Endothelial cell of umbilical vein (primary cell): Measurements from ENCODE around the gene TBC1D13. TPM values are rescaled to one million over a fixed set of nuclear protein-coding genes. Genes with fewer than 3 reads are reported as not detected.

ENCODE experiments used
- BruUV-seq: library from RNA; stranded (reverse); fragments of 400-500 nt; replicated peaks from 2 replicates; lab custom pipeline; 2021; lab: Mats Ljungman, UMichigan
- CTCF ChIA-PET: fragments of 300-600, 350-600 bp; sonication (Branson Sonifier 250); formaldehyde crosslinking; loops from one replicate; lab custom pipeline; 2021; ENCODE audit warnings: antibody characterized with exemption, inconsistent platforms; lab: Charles Lee
- POLR2A ChIA-PET: fragments of 300-600, 350-600 bp; sonication (Branson Sonifier 250); formaldehyde crosslinking; loops from one replicate; lab custom pipeline; 2021; ENCODE audit warnings: antibody characterized with exemption, inconsistent platforms; lab: Charles Lee
- DNase-seq: peaks from one replicate; pipeline ENCODE4 v3.0.0-alpha.2; 2011; ENCODE audit warnings: low read depth, low spot score
- FAIRE-seq: peaks from 2 replicates; lab custom pipeline; 2011; peaks lifted over from hg19 to GRCh38; lab: Jason Lieb, UNC
- H2AFZ ChIP-seq: 2 replicates; pipeline ENCODE4 v1.6.0; 2012; ENCODE audit warnings: low read depth, low read length, control low read depth, inconsistent platforms
- H3K27ac ChIP-seq: 2 replicates; pipeline ENCODE4 v1.5.1; 2011; ENCODE audit warnings: low read depth, mild to moderate bottlenecking, control low read depth, low read length, moderate library complexity; ENCODE audit not compliant: insufficient read depth
- H3K27me3 ChIP-seq, 2 experiments: 2 replicates each; pipeline versions ENCODE4 v1.6.0 to v1.6.1; 2011; ENCODE audit warnings: low read length in 2 of 2, mixed read lengths in 1 of 2; ENCODE audit not compliant: control insufficient read depth in 2 of 2, insufficient read depth in 2 of 2
- H3K36me3 ChIP-seq, 2 experiments: 2 replicates in 1 of 2; 3 replicates in 1 of 2; pipeline ENCODE4 v1.5.1; 2011; ENCODE audit warnings: low read length in 2 of 2, mild to moderate bottlenecking in 1 of 2, moderate library complexity in 1 of 2; ENCODE audit not compliant: control insufficient read depth in 2 of 2, insufficient read depth in 2 of 2; ENCODE audit errors: extremely low read depth in 1 of 2
- H3K4me1 ChIP-seq: 3 replicates; pipeline ENCODE4 v1.5.1; 2011; ENCODE audit warnings: mild to moderate bottlenecking, low read length; ENCODE audit not compliant: control insufficient read depth, insufficient read depth; ENCODE audit errors: extremely low read depth
- H3K4me2 ChIP-seq: 2 replicates; pipeline ENCODE4 v1.6.1; 2011; ENCODE audit warnings: low read length, control low read depth, mixed read lengths; ENCODE audit not compliant: insufficient read depth
- H3K4me3 ChIP-seq, 3 experiments: fragments of 200-600 bp in 1 of 3; sonication (generic), shearing (Covaris generic) in 1 of 3; replicated peaks in 1 of 3; 2 replicates each; pipeline ENCODE4 v1.5.1; 2011 to 2016; ENCODE audit warnings: control low read depth in 3 of 3, low read length in 3 of 3, mild to moderate bottlenecking in 2 of 3, inconsistent platforms in 1 of 3, low read depth in 1 of 3, moderate library complexity in 1 of 3; ENCODE audit not compliant: insufficient read depth in 1 of 3
- H3K79me2 ChIP-seq: 2 replicates; pipeline ENCODE4 v1.6.0; 2012; ENCODE audit warnings: low read length, inconsistent platforms; ENCODE audit not compliant: control insufficient read depth, insufficient read depth
- H3K9ac ChIP-seq: replicated peaks from 2 replicates; pipeline ENCODE3; 2011; ENCODE audit warnings: low read length, control low read depth; ENCODE audit not compliant: insufficient read depth; ENCODE audit errors: extremely low read depth
- H3K9me1 ChIP-seq: replicated peaks from 3 replicates; pipeline ENCODE4 v1.6.0; 2011; ENCODE audit warnings: mild to moderate bottlenecking, low read length; ENCODE audit not compliant: control insufficient read depth, insufficient read depth; ENCODE audit errors: extremely low read depth
- H3K9me3 ChIP-seq: replicated peaks from 2 replicates; pipeline ENCODE4 v1.5.1; 2012; ENCODE audit warnings: low read length, inconsistent platforms; ENCODE audit not compliant: control insufficient read depth, insufficient read depth
- H4K20me1 ChIP-seq: replicated peaks from 2 replicates; pipeline ENCODE3; 2011; ENCODE audit warnings: mild to moderate bottlenecking, low read length; ENCODE audit not compliant: control insufficient read depth, insufficient read depth; ENCODE audit errors: extremely low read depth
- EZH2 ChIP-seq: IDR thresholded peaks from 2 replicates; pipeline ENCODE4 v1.6.1; 2012; ENCODE audit warnings: borderline replicate concordance, low read depth, mild to moderate bottlenecking, moderate library complexity, low read length, inconsistent platforms; ENCODE audit not compliant: severe bottlenecking
- FOS ChIP-seq: IDR thresholded peaks from 2 replicates; pipeline ENCODE4 v1.6.1; 2011; ENCODE audit warnings: mild to moderate bottlenecking, low read length, moderate library complexity, borderline replicate concordance; ENCODE audit not compliant: insufficient read depth
- GATA2 ChIP-seq: IDR thresholded peaks from 2 replicates; pipeline ENCODE4 v1.7.0; 2011; ENCODE audit warnings: low read depth, mild to moderate bottlenecking, moderate library complexity, mixed read lengths, low read length; ENCODE audit not compliant: insufficient read length, insufficient read depth
- JUN ChIP-seq: IDR thresholded peaks from 2 replicates; pipeline ENCODE4 v1.6.1; 2011; ENCODE audit warnings: borderline replicate concordance, low read depth; ENCODE audit not compliant: insufficient read length, insufficient read depth
- MYC ChIP-seq: IDR thresholded peaks from one replicate; pipeline ENCODE4 v1.6.1; 2011; ENCODE audit warnings: mild to moderate bottlenecking, low read depth, low read length
- POLR2A ChIP-seq: IDR thresholded peaks from 2 replicates; pipeline ENCODE4 v1.6.1; 2012; ENCODE audit warnings: low read depth, mild to moderate bottlenecking, control low read depth, low read length
- POLR2AphosphoS5 ChIP-seq: IDR thresholded peaks from 2 replicates; pipeline ENCODE4 v1.6.1; 2012; ENCODE audit warnings: low read depth, mild to moderate bottlenecking, control low read depth, low read length, moderate library complexity; ENCODE audit not compliant: insufficient read depth
- dilution Hi-C: fragments of 300-500 bp; cut with MboI; formaldehyde crosslinking; loops from one replicate; pipeline ENCODE4 v1.15.0; 2019; ENCODE audit warnings: low sequenced_read_pairs; ENCODE audit not compliant: extremely low pct_ligation_motif_present
- intact Hi-C: fragments of 100-400 bp; cut with micrococcal nuclease; formaldehyde crosslinking; loops from one replicate; pipeline ENCODE4 v1.10.0; 2022
- polyA plus RNA-seq, 4 experiments: library from polyadenylated mRNA; depleted of rRNA in 3 of 4; stranded (reverse) in 3 of 4; unstranded in 1 of 4; fragments of >200 nt; gene quantifications; 2 replicates each; pipeline versions ENCODE4 v1.2.1 to v1.2.3, GENCODE V29; 2011 to 2012; ENCODE audit warnings: missing spikeins in 1 of 4
- total RNA-seq: library from RNA; stranded (reverse); gene quantifications from 2 replicates; pipeline ENCODE4 v1.2.3, GENCODE V29; 2021
- TF ChIP-seq, protein P1 (sequence below), 2 donors: IDR thresholded peaks; 1 replicate in 1 of 2; 2 replicates in 1 of 2; pipeline ENCODE4 v1.5.1; 2011; ENCODE audit warnings: low read length in 2 of 2, mild to moderate bottlenecking in 2 of 2, moderate library complexity in 2 of 2, control low read depth in 1 of 2, inconsistent platforms in 1 of 2, low read depth in 1 of 2; ENCODE audit not compliant: insufficient read depth in 1 of 2; ENCODE audit errors: extremely low read depth in 1 of 2
- TF ChIP-seq, protein P2 (sequence below): IDR thresholded peaks from 2 replicates; pipeline ENCODE4 v1.6.1; 2011; ENCODE audit not compliant: insufficient read depth, insufficient read length

The TBC1D13 gene
- total and polyA plus RNA-seq, 2 donors (not counting 3 experiments of a cell fraction or from before 2014, with no cell fraction given), result 35.1 to 41.9 TPM

DNA sequence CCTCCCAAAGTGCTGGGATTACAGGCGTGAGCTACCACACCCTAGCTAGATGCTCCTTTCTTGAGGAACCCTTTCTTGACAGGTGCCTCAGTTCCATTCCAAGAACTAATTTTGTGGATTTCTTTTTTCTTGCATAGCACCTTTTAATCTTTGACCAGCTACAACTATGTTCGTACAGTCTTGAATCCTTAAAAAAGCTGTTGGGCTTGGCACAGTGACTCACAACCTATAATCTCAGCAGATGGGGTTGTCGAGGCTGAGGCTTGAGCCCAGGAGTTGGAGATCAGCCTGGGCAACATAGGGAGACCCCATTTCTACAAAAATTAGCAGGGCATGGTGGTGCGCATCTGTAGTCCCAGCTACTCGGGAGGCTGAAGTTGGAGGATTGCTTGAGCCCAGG, 14.0 kb upstream of the TBC1D13 start:
- no peak for FAIRE-seq
- no peak overlapping the region for H3K9ac ChIP-seq

More for the DNA sequence above, 14.0 kb upstream of the TBC1D13 start:
- no peaks in the 10 kb centered on the region for H3K36me3 ChIP-seq
- BruUV-seq, result no TSS peak
- H3K4me2 ChIP-seq, result no peak overlapping the region
- no peak overlapping the region for H3K4me3 ChIP-seq
- H3K9me1 ChIP-seq, result no peaks in the 10 kb centered on the region
- ChIA-PET CTCF (interaction anchor here (1.2 kb wide), 1 partner anchor 45 kb away, joined by 3 read pairs; the partner anchor contains the start of gene ENDOG), POLR2A (no interaction called here)
- H2AFZ ChIP-seq, result no peak overlapping the region
- no peaks in the 10 kb centered on the region for H3K27me3 ChIP-seq
- H3K9me3 ChIP-seq, result no peaks in the 10 kb centered on the region
- no peak overlapping the region for H3K27ac ChIP-seq
- dilution Hi-C loops, result no loop called here
- peaks cover 7% of the 10 kb centered on the region for H3K4me1 ChIP-seq
- no peak for DNase-seq
- no peaks in the 10 kb centered on the region for H3K79me2 ChIP-seq
- TF ChIP-seq, protein P1, sequence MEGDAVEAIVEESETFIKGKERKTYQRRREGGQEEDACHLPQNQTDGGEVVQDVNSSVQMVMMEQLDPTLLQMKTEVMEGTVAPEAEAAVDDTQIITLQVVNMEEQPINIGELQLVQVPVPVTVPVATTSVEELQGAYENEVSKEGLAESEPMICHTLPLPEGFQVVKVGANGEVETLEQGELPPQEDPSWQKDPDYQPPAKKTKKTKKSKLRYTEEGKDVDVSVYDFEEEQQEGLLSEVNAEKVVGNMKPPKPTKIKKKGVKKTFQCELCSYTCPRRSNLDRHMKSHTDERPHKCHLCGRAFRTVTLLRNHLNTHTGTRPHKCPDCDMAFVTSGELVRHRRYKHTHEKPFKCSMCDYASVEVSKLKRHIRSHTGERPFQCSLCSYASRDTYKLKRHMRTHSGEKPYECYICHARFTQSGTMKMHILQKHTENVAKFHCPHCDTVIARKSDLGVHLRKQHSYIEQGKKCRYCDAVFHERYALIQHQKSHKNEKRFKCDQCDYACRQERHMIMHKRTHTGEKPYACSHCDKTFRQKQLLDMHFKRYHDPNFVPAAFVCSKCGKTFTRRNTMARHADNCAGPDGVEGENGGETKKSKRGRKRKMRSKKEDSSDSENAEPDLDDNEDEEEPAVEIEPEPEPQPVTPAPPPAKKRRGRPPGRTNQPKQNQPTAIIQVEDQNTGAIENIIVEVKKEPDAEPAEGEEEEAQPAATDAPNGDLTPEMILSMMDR (IDR thresholded peaks at IDR 0.05; ENCODE audit: extremely low read depth in 1 of 2, insufficient read depth in 1 of 2, low read depth in 1 of 2, low read length in 2 of 2), result no peak
- no peak for TF ChIP-seq MYC
- TF ChIP-seq POLR2AphosphoS5, result no peak
- TF ChIP-seq EZH2, result no peak
- TF ChIP-seq POLR2A, result no peak
- TF ChIP-seq, protein P2, sequence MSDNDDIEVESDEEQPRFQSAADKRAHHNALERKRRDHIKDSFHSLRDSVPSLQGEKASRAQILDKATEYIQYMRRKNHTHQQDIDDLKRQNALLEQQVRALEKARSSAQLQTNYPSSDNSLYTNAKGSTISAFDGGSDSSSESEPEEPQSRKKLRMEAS, result no peak
- no peak for TF ChIP-seq JUN
- TF ChIP-seq GATA2, result no peak
- TF ChIP-seq FOS, result no peak
- H4K20me1 ChIP-seq, result no peaks in the 10 kb centered on the region
- intact Hi-C loops, result no loop called here
